IPS-18c (cell line): ENCODE results near the gene CCSER1.
"Not testable (repeated sequence)": the region's sequence is repeated elsewhere in the genome, so short reads cannot be mapped to it uniquely, and the experiment has no call there.

Experiments
- H3K4me3 ChIP-seq: 2 replicates; pipeline ENCODE4 v1.7.0; 2013; ENCODE audit warnings: low read depth, mild to moderate bottlenecking, low read length, moderate library complexity; ENCODE audit not compliant: insufficient read depth
- H3K9me3 ChIP-seq: one replicate; pipeline ENCODE4 v1.6.1; 2013; ENCODE audit warnings: mild to moderate bottlenecking, low read length, moderate library complexity; ENCODE audit not compliant: control insufficient read depth, insufficient read depth

CCSER1 gene

DNA sequence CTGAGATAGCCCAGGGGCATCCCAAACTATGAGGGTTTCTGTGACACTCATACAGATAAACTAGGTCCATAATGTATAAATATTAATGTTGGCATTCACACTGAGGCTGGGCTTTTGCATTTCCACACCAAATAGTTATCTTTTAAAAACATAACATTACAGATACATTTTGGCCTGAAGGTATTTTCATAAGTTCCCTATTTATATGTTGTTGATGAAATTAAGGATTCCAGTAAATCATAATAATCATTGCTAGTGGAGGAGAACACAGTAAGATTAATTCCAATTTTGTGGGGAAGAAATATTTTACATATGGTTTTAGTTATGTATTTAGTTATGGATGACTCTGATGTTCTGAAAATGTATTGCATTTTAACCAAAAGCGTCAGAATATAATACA lies 479.6 kb downstream of the CCSER1 start:
- no peaks in the 10 kb centered on the region for H3K9me3 ChIP-seq
- H3K4me3 ChIP-seq, result no peak overlapping the region

DNA sequence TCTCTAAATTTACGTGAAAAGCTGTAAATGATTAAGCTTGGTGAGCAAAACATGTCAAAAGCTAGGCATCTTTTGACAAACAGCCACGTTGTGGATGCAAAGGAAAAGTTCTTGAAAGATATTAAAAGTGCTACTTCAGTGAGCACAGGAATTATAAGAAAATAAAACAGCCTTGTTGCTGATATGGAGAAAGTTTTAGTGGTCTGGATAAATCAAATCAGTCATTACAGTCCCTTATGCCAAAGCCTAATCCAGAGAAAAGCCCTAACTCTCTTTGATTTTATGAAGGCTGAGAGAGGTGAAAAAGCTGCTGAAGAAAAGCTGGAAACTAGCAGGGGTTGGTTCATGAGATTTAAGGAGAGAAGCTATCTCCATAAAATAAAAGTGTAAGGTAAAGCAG lies 487.2 kb downstream of the CCSER1 start:
- Histone ChIP-seq H3K9me3 (no peaks in the 10 kb centered on the region), H3K4me3 (no peak overlapping the region)

DNA sequence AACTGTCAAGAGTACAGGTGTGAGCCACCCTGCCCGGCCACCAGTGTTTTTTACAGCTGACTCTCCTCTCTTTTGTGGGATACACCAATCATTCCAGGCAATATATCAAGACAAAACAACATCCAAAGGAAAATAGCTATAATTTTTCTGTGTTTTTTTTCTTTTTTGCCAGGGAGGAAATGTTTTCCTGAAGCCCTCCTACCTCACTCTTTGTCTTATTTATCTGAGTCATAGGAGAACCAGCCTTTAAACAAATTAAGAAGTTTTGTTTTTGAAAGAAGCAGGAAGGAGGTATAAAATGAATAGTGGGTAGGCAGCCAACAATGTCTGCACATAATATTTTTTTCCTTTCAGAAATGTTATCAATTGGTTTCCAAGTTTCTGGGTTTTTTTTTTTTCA lies 493.9 kb downstream of the CCSER1 start:
- H3K9me3 ChIP-seq, result peaks cover 2% of the 10 kb centered on the region
- H3K4me3 ChIP-seq, result no peak overlapping the region

DNA sequence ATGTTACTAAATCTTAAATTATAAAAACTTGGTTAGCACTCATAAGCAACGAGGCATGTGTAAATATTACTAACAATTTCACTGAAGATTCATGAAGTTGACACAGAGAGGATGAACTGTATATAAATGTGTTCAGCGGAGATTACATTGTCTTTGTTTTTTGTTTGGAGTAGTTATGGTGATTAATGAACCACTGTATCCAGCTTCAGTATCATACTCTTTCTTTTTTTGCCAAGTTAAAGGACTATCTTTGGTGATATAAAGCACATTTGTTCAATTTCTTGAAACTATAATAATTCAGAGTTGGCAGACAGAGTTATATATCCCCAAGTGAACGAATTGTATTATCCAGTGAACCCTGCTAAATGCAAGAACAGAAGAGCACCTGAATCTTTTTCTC lies 497.6 kb downstream of the CCSER1 start:
- Histone ChIP-seq H3K9me3 (peaks cover 2% of the 10 kb centered on the region), H3K4me3 (no peak overlapping the region)

DNA sequence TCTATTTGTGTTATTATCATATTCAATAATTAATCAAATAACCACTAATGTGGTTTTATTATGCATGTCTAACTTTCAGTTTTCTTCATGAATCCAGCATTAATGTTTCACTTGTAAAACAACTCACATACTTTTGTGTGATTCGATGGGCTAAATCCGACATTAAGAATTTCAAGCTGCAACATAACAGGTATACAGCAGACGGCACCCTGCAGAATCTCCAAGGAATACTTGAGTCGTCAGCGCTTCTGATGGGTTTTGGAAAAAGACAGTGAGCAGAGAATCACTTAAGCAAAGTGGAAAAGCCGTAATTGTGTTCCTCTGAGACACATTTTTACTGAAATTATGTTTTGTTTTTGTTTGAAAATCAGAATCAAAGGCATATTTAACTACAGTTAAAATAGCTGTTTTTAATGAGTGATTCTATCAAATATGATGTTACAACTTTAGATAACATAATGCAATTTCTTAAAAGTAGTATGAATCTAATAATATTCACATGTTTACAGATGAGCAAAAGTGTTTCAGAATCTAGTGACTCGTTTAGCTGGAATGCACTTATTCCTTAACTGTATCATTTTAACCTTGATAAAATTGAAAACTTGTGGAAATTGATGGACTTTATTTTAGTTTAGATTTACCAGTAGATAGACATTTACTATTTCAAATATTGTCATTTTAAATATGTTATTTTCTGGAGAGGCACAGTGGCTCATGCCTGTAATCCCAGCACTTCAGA lies 514.8 kb downstream of the CCSER1 start:
- H3K9me3 ChIP-seq, result no peaks in the 10 kb centered on the region

DNA sequence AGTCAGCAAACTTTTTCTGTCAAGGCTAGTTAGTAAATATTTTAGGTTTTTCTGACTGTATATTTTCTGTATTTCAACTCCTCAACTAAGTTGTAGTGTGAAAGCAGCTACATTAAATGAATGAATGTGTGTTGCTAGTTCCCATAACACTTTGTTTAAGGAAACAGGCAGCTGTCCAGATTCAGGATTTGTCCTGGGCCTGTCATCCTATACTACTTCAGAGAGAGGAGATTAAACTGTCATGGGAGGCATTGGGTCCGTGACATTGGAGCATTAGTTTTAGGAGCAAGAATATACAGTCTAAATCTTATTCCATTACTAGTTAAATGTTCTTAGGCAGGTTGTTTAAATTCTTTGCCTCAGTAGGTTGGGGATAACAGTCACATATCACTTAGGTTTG lies 516.0 kb downstream of the CCSER1 start:
- H3K9me3 ChIP-seq, result no peaks in the 10 kb centered on the region
- H3K4me3 ChIP-seq, result no peak overlapping the region

More for the DNA sequence above, 514.8 kb downstream of the CCSER1 start:
- H3K4me3 ChIP-seq, result no peak overlapping the region

DNA sequence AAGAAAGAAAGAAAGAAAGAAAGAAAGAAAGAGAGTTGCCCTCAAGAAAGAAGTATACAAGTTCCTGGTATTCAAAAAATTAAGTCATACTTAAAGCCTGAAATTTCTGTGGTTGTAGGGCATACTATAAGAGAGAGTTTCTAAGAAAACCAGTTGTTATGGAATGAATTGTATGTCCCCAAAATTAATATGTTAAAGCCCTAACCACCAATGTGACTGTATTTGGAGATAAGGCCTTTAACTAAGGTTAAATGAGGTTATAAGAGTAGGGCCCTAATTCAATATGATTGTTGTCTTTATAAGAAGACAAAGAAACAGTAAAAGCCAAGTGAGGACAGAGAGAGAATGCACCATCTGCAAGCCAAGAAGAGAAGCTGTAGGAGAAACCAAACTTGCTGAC lies 521.1 kb downstream of the CCSER1 start:
- no peak overlapping the region for H3K4me3 ChIP-seq
- no peaks in the 10 kb centered on the region for H3K9me3 ChIP-seq

DNA sequence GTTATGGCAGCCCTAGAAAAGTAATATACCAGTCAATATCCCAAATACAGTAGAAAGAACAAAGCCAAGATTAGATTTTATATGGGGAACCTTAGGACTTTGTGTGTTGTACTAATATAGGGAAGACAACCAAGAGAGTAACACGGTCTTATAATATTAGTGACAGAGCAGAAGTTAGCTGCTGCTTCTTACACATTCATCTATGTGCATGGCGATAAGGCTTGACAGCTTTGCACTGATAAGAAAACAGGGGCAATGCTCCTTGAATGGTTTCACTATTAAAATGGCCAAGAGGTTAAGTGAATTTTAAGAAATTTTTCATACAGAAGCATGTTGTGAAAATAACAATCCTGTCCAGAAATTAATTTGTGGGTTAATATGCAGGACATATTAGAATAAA lies 521.6 kb downstream of the CCSER1 start:
- no peaks in the 10 kb centered on the region for H3K9me3 ChIP-seq
- no peak overlapping the region for H3K4me3 ChIP-seq

DNA sequence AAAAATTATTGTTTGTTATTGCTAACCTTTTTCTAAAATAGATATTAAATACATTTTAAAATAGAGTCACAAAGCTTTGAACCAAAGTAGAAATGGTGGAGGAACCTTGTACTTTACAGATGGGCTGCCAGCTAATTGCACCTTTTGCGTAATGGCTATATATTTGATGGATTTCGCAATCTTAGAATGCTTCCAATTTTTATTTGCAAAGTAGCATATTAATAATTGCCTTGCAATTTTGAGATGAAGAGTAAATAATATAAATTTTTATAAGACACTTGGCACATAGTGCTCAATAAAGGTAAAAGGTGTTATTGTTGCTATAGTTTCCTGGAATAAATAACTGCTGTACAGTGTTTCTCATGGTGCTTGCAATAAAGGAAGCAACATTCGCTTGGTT lies 533.5 kb downstream of the CCSER1 start:
- Histone ChIP-seq H3K9me3 (no peaks in the 10 kb centered on the region), H3K4me3 (no peak overlapping the region)

DNA sequence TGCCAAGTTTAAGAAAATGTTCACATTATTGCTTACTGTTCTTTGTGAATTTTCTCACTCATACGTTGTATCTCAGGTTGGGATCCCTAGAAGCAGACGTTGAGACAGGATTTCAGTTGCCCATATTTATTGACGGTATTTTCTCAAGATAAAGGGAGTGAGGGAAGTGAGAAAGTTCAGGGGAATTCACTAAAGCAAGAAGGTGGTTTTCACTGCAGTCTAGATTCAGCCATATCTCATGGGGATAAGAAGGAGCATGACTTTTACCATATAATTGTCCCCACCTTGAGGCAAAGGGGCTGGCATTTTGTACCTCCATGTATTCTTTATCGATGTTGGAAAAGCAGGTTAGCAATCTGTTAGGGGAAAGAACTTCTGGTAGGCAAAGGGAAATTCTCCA lies 543.0 kb downstream of the CCSER1 start:
- Histone ChIP-seq H3K9me3 (no peaks in the 10 kb centered on the region), H3K4me3 (no peak overlapping the region)

DNA sequence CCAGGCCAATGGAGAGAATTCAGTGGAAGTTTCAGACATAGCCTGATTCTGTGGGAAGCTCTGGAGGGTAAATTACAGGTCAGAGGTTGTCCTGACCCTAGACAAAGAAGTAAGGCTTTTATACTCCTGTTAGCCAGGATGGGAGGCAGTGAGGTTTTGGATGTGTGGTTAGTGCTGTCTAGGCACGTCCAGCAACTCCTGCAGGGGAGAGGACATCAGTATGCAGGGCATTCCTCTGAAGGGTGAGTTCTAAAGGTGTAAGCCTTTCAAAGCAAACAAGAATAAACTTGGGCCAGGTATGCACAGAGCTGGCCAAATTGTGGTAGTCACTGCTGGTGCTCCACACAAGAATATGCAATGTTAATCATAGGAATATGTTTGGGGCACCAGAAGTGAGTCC lies 562.5 kb downstream of the CCSER1 start:
- Histone ChIP-seq H3K9me3 (no peaks in the 10 kb centered on the region), H3K4me3 (no peak overlapping the region)

DNA sequence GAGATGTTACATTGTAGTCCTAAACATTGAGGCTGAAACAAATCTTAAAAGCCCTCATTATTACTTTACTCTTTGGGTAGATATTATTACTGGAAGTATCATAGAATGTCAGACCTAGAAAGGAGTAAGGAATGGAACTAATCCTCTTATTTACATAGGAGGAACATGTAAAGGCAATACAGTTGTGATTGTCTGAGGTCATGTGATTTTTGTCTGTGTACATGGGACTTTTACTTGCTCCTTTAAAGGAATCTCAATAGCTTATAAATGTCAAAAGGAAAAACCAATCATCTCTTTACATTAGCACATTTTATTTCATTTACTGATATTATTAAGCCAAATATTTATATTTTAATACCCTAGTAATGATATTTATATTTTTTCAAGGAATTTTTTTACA lies 568.2 kb downstream of the CCSER1 start:
- H3K4me3 ChIP-seq, result no peak overlapping the region
- H3K9me3 ChIP-seq, result no peaks in the 10 kb centered on the region

DNA sequence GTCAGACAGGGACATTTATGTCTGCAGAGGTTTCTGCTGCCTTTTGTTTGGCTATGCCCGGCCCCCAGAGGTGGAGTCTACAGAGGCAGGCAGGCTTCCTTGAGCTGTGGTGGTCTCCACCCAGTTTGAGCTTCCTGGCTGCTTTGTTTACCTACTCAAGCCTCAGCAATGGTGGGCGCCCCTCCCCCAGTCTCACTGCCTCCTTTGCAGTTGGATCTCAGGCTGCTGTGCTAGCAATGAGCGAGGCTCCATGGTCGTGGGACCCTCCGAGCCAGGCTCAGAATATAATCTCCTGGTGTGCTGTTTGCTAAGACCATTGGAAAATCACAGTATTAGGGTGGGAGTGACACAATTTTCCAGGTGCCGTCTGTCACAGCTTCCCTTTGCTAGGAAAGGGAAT lies 578.3 kb downstream of the CCSER1 start:
- not testable (repeated sequence) for H3K4me3 ChIP-seq, H3K9me3 ChIP-seq

DNA sequence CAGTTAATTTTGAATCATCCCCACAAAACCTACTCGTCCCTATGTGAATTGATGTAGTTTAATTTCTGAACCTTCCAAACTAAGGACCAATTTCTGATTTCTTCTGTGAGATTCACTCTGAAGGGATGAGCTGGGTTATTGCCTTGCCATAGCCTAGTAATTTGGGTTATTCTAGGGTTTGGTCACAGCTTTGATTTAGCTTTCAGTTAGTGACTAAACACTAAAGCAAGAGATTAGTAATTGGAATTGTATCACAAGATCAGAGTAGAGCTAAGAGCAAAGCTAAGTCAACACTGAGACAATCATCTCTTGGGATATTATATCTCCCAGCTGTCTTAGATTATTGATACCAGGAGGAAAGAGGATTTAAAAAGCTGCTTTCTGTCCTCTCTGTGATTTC lies 588.0 kb downstream of the CCSER1 start:
- Histone ChIP-seq H3K4me3 (no peak overlapping the region), H3K9me3 (no peaks in the 10 kb centered on the region)

DNA sequence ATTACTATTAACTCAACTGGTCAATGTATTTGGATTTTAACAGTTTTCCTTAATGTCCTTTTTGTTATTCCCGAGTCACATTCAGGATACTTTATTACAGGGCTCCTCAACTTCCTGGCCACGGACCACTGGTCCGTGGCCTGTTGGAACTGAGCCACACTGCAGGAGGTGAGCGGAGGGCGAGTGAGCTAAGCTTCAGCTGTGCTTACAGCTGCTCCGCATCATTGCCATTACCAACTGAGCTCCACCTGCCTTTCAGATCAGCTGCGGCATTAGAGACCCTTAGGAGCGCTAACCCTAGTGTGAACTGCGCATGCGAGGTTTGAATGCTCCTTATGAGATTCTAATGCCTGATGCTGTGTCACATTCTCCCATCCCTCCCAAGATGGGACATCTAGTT lies 591.7 kb downstream of the CCSER1 start:
- Histone ChIP-seq H3K9me3 (no peaks in the 10 kb centered on the region), H3K4me3 (no peak overlapping the region)

DNA sequence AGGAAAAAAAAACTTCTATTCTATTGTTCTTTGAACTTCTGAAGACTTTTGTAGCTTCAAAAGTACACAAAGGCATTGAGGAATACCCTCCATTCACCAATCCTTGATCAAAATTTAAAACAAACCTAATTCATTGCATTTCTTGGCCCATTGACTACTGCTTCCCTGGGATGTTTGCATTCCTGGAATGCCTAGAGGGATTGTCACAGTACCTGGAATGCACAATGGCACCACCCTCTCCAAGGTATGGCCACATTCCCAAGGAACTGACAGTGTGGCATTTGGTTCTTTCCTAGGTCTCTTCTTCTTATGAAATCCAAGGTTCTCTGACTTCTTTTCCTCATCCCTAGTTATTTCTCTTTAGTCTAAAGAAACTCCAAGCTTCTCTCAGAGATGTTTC lies 600.7 kb downstream of the CCSER1 start:
- no peak overlapping the region for H3K4me3 ChIP-seq
- H3K9me3 ChIP-seq, result no peaks in the 10 kb centered on the region

DNA sequence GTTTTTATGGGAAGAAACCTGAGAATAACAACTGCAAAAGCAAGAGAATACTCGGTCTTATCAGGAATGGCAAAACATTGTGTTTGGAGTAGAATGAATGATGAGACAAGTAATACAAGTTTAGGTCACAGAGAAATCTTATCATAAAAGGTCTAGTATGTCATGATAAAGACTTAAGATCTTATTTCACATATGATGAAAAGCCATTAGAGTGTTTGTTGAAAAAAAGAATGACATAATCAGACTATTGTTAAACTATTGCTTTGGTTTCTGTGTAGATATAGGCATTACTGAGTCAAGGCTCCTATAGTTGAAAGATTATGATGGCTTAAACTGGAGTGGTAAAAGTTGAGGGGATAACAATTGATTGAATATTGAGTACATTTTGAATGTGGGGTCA lies 603.6 kb downstream of the CCSER1 start:
- H3K9me3 ChIP-seq, result no peaks in the 10 kb centered on the region

DNA sequence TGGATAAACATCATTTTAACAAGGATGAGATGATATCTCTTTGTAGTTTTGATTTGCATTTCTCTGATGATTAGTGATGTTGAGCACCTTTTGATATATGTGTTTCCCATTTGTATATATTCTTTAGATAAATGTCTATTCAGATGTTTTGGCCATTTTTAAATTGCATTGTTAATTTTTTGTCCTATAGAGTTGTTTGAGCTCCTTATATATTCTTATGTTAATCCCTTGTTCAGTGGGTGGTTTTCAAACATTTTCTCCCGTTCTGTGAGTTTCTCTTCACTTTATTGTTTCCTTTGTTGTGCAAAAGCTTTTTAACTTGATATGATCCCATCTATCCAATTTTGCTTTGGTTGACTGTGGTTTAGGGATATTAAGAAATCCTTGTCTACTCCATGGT lies 606.0 kb downstream of the CCSER1 start:
- H3K4me3 ChIP-seq, result no peak overlapping the region
- H3K9me3 ChIP-seq, result no peaks in the 10 kb centered on the region

More for the DNA sequence above, 603.6 kb downstream of the CCSER1 start:
- H3K4me3 ChIP-seq, result no peak overlapping the region

DNA sequence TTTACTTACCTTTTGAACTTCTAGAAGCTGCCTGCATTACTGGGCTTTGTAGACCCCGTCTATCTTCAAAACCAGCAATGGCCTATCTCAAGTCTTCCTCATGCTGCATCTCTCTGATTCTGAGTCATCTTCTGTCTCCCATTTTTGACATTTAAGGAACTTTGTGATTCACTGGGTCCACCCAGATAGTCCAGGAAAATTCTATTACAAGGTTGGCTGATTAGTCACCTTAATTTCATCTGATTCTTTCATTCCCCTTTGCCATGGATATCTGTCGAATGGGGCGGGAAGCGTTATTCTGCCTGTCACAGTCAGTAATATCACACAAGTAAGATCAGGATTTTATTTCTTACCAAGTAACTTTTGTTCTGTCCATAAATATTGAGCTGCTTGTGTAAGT lies 618.0 kb downstream of the CCSER1 start:
- H3K4me3 ChIP-seq, result no peak overlapping the region
- no peaks in the 10 kb centered on the region for H3K9me3 ChIP-seq
